SK-N-SH (cell line): ENCODE measurements around the gene CKS2.

Experiments
- CTCF ChIP-seq: fragments of 200-600 bp; sonication (generic); IDR thresholded peaks from 2 replicates; pipeline ENCODE4 v1.6.1; 2017; ENCODE audit warnings: antibody characterized with exemption, mild to moderate bottlenecking, moderate library complexity
- NFIC ChIP-seq: IDR thresholded peaks from 2 replicates; pipeline ENCODE4 v1.4.0; 2012; ENCODE audit warnings: borderline replicate concordance
- YY1 ChIP-seq: IDR thresholded peaks from 2 replicates; pipeline ENCODE4 v1.4.0; 2012; ENCODE audit warnings: low read depth, mild to moderate bottlenecking

- TF ChIP-seq CTCF (no peak), NFIC (no peak), YY1 (no peak)
These were observed 17.1 kb downstream of the CKS2 start for GRCh38 chr9:89328064-89328463.
